Measurements from ENCODE around the gene CAV3.
A peak's percentile ranks its signal among the peaks of the same experiment; 100 is the strongest.
"Not testable (repeated sequence)": the region's sequence is repeated elsewhere in the genome, so short reads cannot be mapped to it uniquely, and the experiment has no call there.

CAV3 gene

GRCh38 chr3:8733332-8734094, at the start of gene CAV3:
TSS of gene CAV3 (plus strand) at chr3:8733802. CDS start at chr3:8733877, 75 bp downstream.
- TF ChIP-seq CTCF (IDR thresholded peaks at IDR 0.05; ENCODE audit: low read depth, low read length) = no peak
- no peak within 1 kb of the TSS for H3K4me3 ChIP-seq (ENCODE audit: low read depth, low read length)

- not testable (repeated sequence) for H3K4me3 ChIP-seq (ENCODE audit: low read depth, low read length)
Observed at GRCh38 chr3:8684992-8685391, 48.6 kb upstream of the CAV3 start.

GRCh38 chr3:8691295-8691694, 42.3 kb upstream of the CAV3 start:
- H3K4me3 ChIP-seq (ENCODE audit: low read depth, low read length) = not testable (repeated sequence)

GRCh38 chr3:8702560-8702959, 31.0 kb upstream of the CAV3 start:
- peak; percentile 55 for TF ChIP-seq CTCF (IDR thresholded peaks at IDR 0.05; ENCODE audit: low read depth, low read length)

GRCh38 chr3:8705575-8705974, 28.0 kb upstream of the CAV3 start:
- TF ChIP-seq CTCF (IDR thresholded peaks at IDR 0.05; ENCODE audit: low read depth, low read length) = no peak
- H3K4me3 ChIP-seq (ENCODE audit: low read depth, low read length) = no peak overlapping the region

More at GRCh38 chr3:8702560-8702959, 31.0 kb upstream of the CAV3 start:
- H3K4me3 ChIP-seq (ENCODE audit: low read depth, low read length) = no peak overlapping the region

- H3K4me3 ChIP-seq (ENCODE audit: low read depth, low read length) = no peak overlapping the region
Observed at GRCh38 chr3:8709287-8709686, 24.3 kb upstream of the CAV3 start.

GRCh38 chr3:8709801-8710507, 23.6 kb upstream of the CAV3 start:
- H3K4me3 ChIP-seq (ENCODE audit: low read depth, low read length) = no peak overlapping the region
- TF ChIP-seq CTCF (IDR thresholded peaks at IDR 0.05; ENCODE audit: low read depth, low read length) = no peak

More at GRCh38 chr3:8709287-8709686, 24.3 kb upstream of the CAV3 start:
- TF ChIP-seq CTCF (IDR thresholded peaks at IDR 0.05; ENCODE audit: low read depth, low read length) = no peak

- H3K4me3 ChIP-seq (ENCODE audit: low read depth, low read length) = no peak overlapping the region
- no peak for TF ChIP-seq CTCF (IDR thresholded peaks at IDR 0.05; ENCODE audit: low read depth, low read length)
Observed at GRCh38 chr3:8712045-8712907, 21.3 kb upstream of the CAV3 start.

Measured in WI38 (cell line).